G401 (cell line): ENCODE measurements around the gene KLK1. TPM values are rescaled to one million over a fixed set of nuclear protein-coding genes. Genes with fewer than 3 reads are reported as not detected.
"Not testable (repeated sequence)": the region's sequence is repeated elsewhere in the genome, so short reads cannot be mapped to it uniquely, and the experiment has no call there.

Source experiments
- DNase-seq: peaks from one replicate; pipeline ENCODE4 v3.0.0-alpha.2; 2015; ENCODE audit warnings: low spot score
- in situ Hi-C: cut with HindIII; loops from 2 replicates; pipeline ENCODE4 v1.10.0; 2016; ENCODE audit warnings: low sequenced_read_pairs, mixed read lengths
- total RNA-seq: library from RNA; depleted of rRNA; stranded (reverse); fragments of >200 nt; shearing (Covaris generic); gene quantifications from 2 replicates; pipeline ENCODE4 v1.2.3, GENCODE V29; 2014

Gene KLK1
- total RNA-seq, 1 experiment from 2014 or later = not detected

DNA sequence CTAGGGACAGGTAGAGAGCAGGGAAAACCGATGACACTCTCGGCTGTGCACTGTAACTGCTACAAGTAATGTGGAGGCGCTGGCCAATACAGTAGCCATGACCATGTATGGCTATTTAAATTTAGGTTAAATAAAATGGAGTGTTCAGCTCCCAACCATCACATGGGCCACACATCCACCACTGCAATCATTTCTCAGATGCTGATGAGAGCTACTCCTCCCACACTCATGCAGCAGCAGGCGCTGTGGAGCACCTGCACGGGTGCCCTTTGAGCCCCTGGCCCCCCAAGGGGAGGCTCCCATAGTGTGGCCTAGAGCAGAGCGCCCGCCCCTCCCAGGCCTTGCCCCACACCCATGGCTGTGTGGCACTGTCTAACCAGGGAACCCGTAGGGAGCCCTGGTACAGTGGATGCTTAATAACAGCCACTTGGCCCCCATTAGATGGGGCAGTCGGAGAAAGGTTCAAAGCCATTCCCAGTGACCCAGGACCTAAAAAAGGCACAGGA is 27.4 kb downstream of the KLK1 start:
- no peak for DNase-seq

DNA sequence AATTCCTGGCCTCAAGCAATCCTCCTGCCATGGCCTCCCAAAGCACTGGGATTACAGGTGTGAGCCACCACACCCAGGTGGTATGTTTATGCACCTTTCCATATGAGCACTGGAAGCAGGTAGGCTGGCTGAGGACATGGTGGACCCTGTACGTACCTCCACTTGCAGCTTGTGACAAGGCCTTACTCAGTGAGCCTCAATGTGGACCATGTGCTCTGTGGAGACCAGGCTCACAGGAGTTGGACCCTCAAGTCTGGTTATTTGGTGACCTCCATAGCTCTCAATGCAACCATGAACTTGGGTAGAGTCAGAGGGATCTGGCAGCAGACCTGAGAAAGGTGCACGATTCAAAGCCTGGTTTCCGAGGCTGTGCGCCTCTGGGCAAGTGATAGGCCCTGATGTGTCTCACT is 27.9 kb downstream of the KLK1 start:
- no peak for DNase-seq
- in situ Hi-C loops = no loop called here

More for the DNA sequence above, 27.4 kb downstream of the KLK1 start:
- in situ Hi-C loops = no loop called here

DNA sequence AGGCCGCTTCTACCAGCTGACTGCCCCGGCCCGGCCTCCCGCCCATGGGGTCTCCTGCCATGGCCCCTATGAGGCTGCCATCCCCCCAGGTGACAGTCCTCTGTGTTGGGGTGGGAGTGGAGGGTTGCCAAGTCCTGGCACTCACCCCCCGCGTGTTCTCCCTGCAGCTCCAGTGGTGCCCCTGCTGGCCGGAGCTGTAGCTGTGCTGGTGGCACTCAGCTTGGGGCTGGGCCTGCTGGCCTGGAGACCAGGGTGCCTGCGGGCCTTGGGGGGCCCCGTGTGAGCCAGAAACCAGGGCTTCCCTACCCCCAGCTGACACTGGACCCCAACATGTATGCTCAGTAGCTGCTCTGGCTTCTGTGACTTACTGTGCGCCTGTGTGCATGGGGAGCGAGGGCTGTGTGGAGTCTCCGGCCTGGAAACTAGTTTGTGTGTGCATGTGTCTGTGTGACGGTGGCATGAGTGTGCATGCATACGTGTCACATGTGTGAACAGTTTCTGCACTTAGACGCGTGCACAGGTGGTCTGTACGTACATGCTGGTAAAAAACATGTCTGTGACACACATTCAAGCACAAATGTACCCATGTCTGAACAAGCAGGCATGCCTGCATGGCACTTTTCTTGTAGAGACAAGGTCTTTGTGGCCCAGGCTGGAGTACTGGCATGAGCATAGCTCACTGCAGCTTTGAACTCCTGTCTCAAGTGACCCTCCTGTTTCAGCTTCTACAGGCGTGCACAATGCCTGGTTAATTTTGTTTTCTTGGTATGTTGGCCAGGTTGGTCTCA is 28.5 kb downstream of the KLK1 start:
- no peak for DNase-seq
- in situ Hi-C loops = no loop called here

DNA sequence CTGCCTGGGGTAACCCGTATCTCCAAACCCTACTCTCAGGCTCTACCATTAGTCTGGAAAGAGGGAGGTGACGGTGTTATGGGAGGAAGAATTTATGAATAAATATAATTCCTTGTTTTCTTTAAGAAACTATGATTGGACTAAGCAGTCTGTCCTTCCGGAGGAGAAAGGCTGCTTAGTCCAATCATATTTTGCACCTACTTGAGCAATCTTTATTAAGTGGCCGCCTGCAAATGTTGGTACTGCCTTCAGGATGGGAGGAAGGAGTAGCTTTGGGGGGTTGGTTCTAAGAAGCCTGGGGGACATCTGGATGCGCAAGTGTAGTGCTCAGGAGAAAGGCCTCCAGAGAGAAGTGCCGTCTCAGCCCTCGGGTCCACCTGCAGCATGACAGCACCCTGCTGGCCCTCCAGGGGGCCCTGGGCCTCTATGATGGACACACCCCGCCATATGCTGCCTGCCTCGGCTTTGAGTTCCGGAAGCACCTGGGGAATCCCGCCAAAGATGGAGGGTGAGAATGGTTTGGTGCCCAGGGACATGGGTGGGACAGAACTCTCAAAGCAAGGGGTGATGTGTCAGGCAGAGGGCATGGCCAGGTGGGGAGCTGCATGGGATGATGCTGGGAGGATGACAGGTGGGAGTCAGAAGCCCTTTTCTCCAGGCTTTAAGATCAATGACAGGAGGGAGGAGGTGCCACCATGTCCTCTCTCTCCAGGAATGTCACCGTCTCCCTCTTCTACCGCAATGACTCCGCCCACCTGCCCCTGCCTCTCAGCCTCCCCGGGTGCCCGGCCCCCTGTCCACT is 29.3 kb downstream of the KLK1 start:
- in situ Hi-C loops = no loop called here
- DNase-seq = no peak

DNA sequence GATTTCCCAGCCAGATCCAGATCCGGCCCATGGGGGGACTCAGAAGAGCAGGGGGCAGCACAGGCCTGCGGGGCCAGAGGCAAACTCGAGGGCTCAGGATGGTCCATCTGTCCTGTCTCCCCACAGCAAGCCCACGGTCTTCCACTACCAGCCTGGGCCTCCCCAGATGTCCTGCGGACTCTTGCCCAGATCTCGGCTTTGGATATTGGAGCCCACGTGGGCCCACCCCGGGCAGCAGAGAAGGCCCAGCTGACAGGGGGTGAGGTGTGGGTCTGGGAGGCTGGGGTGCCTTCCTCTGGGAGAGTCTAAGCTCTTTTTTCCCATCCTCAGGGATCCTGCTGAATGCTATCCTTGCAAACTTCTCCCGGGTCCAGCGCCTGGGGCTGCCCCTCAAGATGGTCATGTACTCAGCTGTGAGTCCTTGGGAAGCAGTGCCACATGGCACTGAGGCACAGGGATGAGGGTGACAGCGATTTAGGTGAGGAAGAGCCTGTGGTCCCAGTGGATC is 30.0 kb downstream of the KLK1 start:
- in situ Hi-C loops = no loop called here
- no peak for DNase-seq

GRCh38 chr19:50792272-50793250 is 31.0 kb downstream of the KLK1 start:
- in situ Hi-C loops = no loop called here
- DNase-seq = no peak

DNA sequence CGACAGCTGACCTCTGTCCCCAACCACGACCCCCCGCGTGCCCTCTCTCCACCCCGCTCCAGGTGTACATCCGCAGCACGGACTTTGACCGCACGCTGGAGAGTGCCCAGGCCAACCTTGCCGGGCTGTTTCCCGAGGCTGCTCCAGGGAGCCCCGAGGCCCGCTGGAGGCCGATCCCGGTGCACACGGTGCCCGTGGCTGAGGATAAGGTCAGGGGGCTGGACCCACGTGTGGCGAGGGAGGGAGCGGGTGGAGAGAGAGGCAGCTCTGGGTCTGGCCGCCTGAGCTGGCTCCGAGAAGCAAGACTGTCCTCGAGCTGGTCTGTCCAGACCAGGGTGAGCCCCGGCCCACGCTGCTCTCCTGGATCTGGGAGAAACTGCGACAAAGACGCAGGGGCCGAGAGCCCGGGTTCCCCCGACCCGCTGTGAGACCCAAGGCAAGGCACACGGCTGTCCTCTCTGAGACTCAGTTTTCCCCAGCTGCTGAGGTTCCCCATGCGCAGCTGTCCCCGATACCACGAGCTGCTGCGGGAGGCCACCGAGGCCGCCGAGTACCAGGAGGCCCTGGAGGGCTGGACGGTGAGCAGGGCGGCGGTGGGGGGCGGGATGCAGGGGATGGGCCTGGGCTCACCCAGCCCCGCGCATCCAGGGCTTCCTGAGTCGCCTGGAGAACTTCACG is 31.9 kb downstream of the KLK1 start:
- in situ Hi-C loops = no loop called here
- DNase-seq = no peak

DNA sequence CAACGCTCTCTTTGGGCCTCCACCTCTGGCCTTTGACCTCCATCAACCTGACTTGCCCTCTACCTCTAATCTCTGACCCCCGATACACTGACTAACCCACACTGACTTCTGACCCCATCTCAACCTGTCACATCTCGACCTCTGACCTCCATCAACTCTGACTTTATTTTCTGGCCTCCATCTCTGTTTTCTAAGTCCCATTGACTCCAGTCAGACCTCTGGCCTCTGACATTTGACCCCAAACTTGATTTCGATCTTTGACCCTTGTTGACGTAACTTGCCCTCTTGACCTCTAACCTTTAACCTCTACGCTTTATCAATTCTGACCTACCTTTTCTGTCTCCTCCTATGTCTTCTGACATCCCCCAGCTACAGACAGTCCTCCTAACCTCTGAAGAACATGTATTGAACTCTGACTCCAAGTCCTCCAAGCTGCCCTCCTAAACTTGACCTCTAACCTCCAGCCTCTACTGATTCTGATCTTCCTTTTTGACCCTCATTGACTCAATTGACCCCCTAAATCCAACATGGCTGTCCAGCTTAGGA is 32.6 kb downstream of the KLK1 start:
- in situ Hi-C loops = no loop called here
- no peak for DNase-seq

DNA sequence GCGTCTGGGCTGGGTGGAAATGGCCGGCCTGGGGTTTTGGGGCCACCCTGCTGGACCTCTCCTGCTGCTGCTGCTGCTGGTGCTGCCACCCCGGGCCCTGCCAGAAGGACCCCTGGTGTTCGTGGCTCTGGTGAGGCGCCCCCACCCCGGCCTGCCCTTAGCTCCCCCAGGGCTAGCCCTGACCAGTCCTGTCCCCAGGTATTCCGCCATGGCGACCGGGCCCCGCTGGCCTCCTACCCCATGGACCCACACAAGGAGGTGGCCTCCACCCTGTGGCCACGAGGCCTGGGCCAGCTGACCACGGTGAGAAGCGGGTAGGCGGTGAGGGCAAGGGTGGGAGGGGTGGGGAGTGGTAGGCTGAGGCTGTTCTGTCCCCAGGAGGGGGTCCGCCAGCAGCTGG is 33.2 kb downstream of the KLK1 start, which contains the start of gene ACP4:
Gene ACP4 (plus strand): TSS at position 20 of the 400 bp plus-strand sequence. CDS start 0 bp downstream, at position 20.
- in situ Hi-C loops = no loop called here
- DNase-seq = no peak

GRCh38 chr19:50785329-50785728 is 38.3 kb downstream of the KLK1 start:
- DNase-seq = no peak
- in situ Hi-C loops = no loop called here

DNA sequence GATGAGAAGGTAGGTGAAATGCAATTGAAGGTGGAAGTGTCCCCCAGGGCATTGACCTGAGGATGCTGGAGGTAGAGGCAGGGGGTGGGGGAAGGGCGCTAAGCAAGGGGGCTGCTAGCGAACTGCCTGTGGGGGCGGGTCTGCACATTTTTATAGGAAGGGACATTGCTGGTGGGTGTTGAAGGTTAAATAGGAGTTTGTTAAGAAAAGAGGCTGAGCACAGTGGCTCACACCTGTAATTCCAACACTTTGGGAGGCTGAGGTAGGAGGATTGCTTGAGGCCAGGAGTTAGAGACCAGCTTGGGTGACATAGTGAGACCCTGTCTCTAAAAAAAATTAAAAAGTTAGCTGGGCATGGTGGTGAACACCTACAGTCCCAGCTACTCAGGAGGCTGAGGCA is 38.9 kb downstream of the KLK1 start:
- in situ Hi-C loops = no loop called here
- DNase-seq = no peak

DNA sequence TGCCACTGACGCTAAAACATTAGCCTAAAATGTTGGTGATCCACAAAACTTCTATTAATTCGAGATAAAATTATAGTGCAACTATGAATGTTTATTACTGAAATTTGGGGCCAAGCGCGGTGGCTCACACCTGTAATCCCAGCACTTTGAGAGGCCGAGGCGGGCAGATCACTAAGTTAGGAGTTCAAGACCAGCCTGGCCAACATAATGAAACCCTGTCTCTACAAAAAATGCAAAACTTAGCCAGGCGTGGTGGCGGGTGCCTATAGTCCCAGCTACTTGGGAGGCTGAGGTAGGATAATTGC is 39.8 kb downstream of the KLK1 start:
- in situ Hi-C loops = not testable (repeated sequence)

GRCh38 chr19:50780753-50781435 is 42.7 kb downstream of the KLK1 start:
- DNase-seq = no peak
- in situ Hi-C loops = no loop called here

More for the DNA sequence above, 39.8 kb downstream of the KLK1 start:
- not testable (repeated sequence) for DNase-seq

GRCh38 chr19:50779504-50780457 is 43.8 kb downstream of the KLK1 start:
- in situ Hi-C loops = no loop called here
- no peak for DNase-seq

- in situ Hi-C loops = no loop called here
- DNase-seq = no peak
These were observed 44.6 kb downstream of the KLK1 start for GRCh38 chr19:50778906-50779430.

DNA sequence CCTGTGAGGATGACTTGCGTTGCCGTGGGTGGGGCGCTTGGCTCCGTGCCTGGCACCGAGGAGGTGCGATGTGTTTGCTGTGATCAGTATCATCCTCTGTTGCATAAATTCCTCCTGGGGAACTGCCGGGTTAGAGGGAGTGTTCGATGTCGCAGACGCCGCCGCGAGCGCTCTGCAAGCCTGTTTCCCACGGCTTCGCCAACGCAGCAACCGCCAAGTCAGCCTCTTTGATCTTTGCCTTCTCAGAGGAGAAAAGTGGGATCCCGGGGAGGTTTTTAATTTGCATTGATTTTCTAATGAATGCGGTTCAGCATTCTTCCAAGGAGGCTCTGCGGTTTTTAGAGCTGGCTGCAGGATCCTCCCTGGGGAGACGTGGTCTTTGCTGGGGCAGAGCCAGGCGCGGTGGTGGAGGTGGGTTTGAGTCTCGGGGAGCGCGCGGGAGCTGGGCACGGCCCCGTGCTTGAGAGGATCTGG is 45.7 kb downstream of the KLK1 start:
- in situ Hi-C loops = no loop called here
- DNase-seq = no peak
